ENCODE data around the gene GNG12. TPM values are rescaled to one million over a fixed set of nuclear protein-coding genes. Genes with fewer than 3 reads are reported as not detected.

GNG12 gene
- polyA plus RNA-seq, 1 experiment: 185 TPM

- Histone ChIP-seq H3K4me3 (ENCODE audit: low read depth, low read length) (no peak overlapping the region), H3K27ac (ENCODE audit: low read depth, low read length) (no peak overlapping the region), H3K27me3 (ENCODE audit: control insufficient read depth, insufficient read depth, low read length) (no peaks in the 10 kb centered on the region), H3K9me3 (ENCODE audit: control insufficient read depth, insufficient read depth, low read length) (no peaks in the 10 kb centered on the region)
- DNase-seq (ENCODE audit: low read depth, low spot score): no peak
- ChIA-PET CTCF (interaction anchor here (0.9 to 1.6 kb wide), 3 partner anchors 10 to 256 kb away, joined by 3 to 4 read pairs (median 3); no protein-coding TSS in a partner anchor), POLR2A (no interaction called here)
- TF ChIP-seq, protein P1, sequence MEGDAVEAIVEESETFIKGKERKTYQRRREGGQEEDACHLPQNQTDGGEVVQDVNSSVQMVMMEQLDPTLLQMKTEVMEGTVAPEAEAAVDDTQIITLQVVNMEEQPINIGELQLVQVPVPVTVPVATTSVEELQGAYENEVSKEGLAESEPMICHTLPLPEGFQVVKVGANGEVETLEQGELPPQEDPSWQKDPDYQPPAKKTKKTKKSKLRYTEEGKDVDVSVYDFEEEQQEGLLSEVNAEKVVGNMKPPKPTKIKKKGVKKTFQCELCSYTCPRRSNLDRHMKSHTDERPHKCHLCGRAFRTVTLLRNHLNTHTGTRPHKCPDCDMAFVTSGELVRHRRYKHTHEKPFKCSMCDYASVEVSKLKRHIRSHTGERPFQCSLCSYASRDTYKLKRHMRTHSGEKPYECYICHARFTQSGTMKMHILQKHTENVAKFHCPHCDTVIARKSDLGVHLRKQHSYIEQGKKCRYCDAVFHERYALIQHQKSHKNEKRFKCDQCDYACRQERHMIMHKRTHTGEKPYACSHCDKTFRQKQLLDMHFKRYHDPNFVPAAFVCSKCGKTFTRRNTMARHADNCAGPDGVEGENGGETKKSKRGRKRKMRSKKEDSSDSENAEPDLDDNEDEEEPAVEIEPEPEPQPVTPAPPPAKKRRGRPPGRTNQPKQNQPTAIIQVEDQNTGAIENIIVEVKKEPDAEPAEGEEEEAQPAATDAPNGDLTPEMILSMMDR (IDR thresholded peaks at IDR 0.05; ENCODE audit: low read depth, low read length): no peak
Observed at GRCh38 chr1:67860776-67861175, 27.5 kb upstream of the GNG12 start.

DNA sequence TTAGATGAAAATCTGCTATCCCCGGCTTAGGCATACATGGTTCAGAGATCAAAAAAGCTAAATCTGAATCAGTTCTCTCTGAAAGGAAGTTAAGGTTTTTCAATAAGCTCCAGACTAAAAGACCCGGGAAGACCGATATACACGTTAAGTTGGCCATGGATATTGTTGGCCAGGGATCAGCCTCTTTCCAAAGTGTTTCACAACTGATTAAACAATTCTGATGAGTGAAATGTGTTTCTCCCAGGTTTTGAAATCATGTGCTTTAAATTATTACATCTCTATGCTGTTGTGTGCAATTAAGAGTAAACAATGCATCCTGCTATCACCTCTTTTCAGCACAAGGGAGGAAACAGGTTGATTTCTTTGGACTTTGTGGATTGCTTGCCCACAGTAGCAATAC is 23.7 kb upstream of the GNG12 start:
- H3K9me3 ChIP-seq (ENCODE audit: control insufficient read depth, insufficient read depth, low read length): no peaks in the 10 kb centered on the region
- TF ChIP-seq, protein P1 (IDR thresholded peaks at IDR 0.05; ENCODE audit: low read depth, low read length): no peak
- no peak for DNase-seq (ENCODE audit: low read depth, low spot score)
- H3K27ac ChIP-seq (ENCODE audit: low read depth, low read length): no peak overlapping the region
- no peak overlapping the region for H3K4me3 ChIP-seq (ENCODE audit: low read depth, low read length)
- H3K27me3 ChIP-seq (ENCODE audit: control insufficient read depth, insufficient read depth, low read length): no peaks in the 10 kb centered on the region
- ChIA-PET POLR2A (no interaction called here), CTCF (interaction anchor here (0.7 to 8.8 kb wide), 5 partner anchors 10 to 587 kb away, joined by 3 to 208 read pairs (median 24); partner anchors contain the start of gene DIRAS3)

DNA sequence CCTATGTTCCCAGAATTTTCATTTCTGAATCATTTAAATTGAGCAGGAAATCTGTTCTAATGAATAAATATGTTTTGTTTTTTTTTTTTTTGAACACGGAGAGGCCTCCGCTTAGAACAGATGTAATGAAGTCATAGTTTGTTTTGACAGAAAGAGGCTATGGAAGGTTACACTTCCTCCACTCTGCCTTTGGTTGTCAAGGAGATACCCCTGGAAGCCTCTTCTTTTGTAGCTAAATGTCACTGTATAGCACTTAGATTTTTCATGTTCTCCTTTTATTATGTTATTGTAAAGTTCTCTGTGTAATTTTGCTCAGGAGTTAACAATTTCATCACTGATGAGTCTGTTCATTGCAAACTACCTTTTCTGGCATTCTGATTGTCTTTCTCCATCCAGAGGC is 22.7 kb upstream of the GNG12 start:
- Histone ChIP-seq H3K27ac (ENCODE audit: low read depth, low read length) (peak overlapping the region; percentile 69), H3K27me3 (ENCODE audit: control insufficient read depth, insufficient read depth, low read length) (no peaks in the 10 kb centered on the region), H3K9me3 (ENCODE audit: control insufficient read depth, insufficient read depth, low read length) (no peaks in the 10 kb centered on the region), H3K4me3 (ENCODE audit: low read depth, low read length) (no peak overlapping the region)
- CTCF ChIA-PET: interaction anchor here (0.9 to 8.8 kb wide), 5 partner anchors 66 to 256 kb away, joined by 3 to 208 read pairs (median 24); partner anchors contain the start of gene DIRAS3
- TF ChIP-seq, protein P1 (IDR thresholded peaks at IDR 0.05; ENCODE audit: low read depth, low read length): no peak
- DNase-seq (ENCODE audit: low read depth, low spot score): no peak
- POLR2A ChIA-PET: interaction anchor here (0.5 to 0.7 kb wide), 2 partner anchors 21 to 372 kb away, joined by 3 to 4 read pairs; no protein-coding TSS in a partner anchor

GRCh38 chr1:67855444-67855843 is 22.2 kb upstream of the GNG12 start:
- Histone ChIP-seq H3K27me3 (ENCODE audit: control insufficient read depth, insufficient read depth, low read length) (no peaks in the 10 kb centered on the region), H3K4me3 (ENCODE audit: low read depth, low read length) (no peak overlapping the region), H3K9me3 (ENCODE audit: control insufficient read depth, insufficient read depth, low read length) (no peaks in the 10 kb centered on the region), H3K27ac (ENCODE audit: low read depth, low read length) (peak overlapping the region; percentile 58)
- TF ChIP-seq, protein P1 (IDR thresholded peaks at IDR 0.05; ENCODE audit: low read depth, low read length): no peak
- ChIA-PET POLR2A (interaction anchor here (0.5 kb wide), 1 partner anchor 373 kb away, joined by 3 read pairs; no protein-coding TSS in a partner anchor), CTCF (interaction anchor here (0.9 to 8.8 kb wide), 6 partner anchors 66 to 257 kb away, joined by 3 to 208 read pairs (median 16); partner anchors contain the start of gene DIRAS3)
- DNase-seq (ENCODE audit: low read depth, low spot score): no peak

- no peak overlapping the region for H3K27ac ChIP-seq (ENCODE audit: low read depth, low read length)
- ChIA-PET POLR2A (no interaction called here), CTCF (interaction anchor here (0.6 to 8.8 kb wide), 32 partner anchors 9 to 620 kb away, joined by 3 to 208 read pairs (median 4); partner anchors contain the start of gene DIRAS3)
- H3K27me3 ChIP-seq (ENCODE audit: control insufficient read depth, insufficient read depth, low read length): no peaks in the 10 kb centered on the region
- H3K9me3 ChIP-seq (ENCODE audit: control insufficient read depth, insufficient read depth, low read length): no peaks in the 10 kb centered on the region
- no peak for DNase-seq (ENCODE audit: low read depth, low spot score)
- H3K4me3 ChIP-seq (ENCODE audit: low read depth, low read length): no peak overlapping the region
- TF ChIP-seq, protein P1 (IDR thresholded peaks at IDR 0.05; ENCODE audit: low read depth, low read length): peak; percentile 99
Observed at GRCh38 chr1:67853704-67854103, 20.4 kb upstream of the GNG12 start.

Measured in AG04450 (cell line).